Vagina (tissue), 2 donors: ENCODE measurements around the gene NUDT14.

Experiments
- CTCF ChIP-seq, 3 experiments: fragments of 450-650 bp in 2 of 3; fragments of 200-600 bp in 1 of 3; sonication (generic) in 1 of 3; IDR thresholded peaks; one replicate each; pipeline ENCODE4 v1.5.1; 2017 to 2019; ENCODE audit warnings: antibody characterized with exemption in 3 of 3, mild to moderate bottlenecking in 2 of 3, moderate library complexity in 2 of 3
- POLR2A ChIP-seq, 2 donors: fragments of 450-650 bp; IDR thresholded peaks; one replicate each; pipeline ENCODE4 v1.6.1; 2017; ENCODE audit warnings: antibody characterized with exemption in 2 of 2, mild to moderate bottlenecking in 2 of 2, moderate library complexity in 2 of 2

GRCh38 chr14:105218611-105219010 is 37.5 kb upstream of the NUDT14 start:
- TF ChIP-seq POLR2A (IDR thresholded peaks at IDR 0.05) (no peak), CTCF (IDR thresholded peaks at IDR 0.05) (no peak)
